ENCODE results near the gene BRMS1.

Gene BRMS1

GRCh38 chr11:66336234-66337102 lies 8.4 kb downstream of the BRMS1 start, which contains the start of gene RIN1:
RIN1 (minus strand) TSS chr11:66336434; CDS start chr11:66336402, 32 bp downstream.
- DNase-seq: peak; percentile 86

GRCh38 chr11:66335531-66336233 lies 9.2 kb downstream of the BRMS1 start:
- DNase-seq: peak; percentile 49

- DNase-seq: no peak
Measured at GRCh38 chr11:66334605-66335442, 10.1 kb downstream of the BRMS1 start.

- DNase-seq: no peak
Measured at GRCh38 chr11:66333896-66334604, 10.9 kb downstream of the BRMS1 start.

- DNase-seq: no peak
Measured at GRCh38 chr11:66333220-66333877, 11.6 kb downstream of the BRMS1 start.

- no peak for DNase-seq
Measured at GRCh38 chr11:66332371-66333219, 12.3 kb downstream of the BRMS1 start.

- DNase-seq: no peak
Measured at GRCh38 chr11:66331542-66332370, 13.1 kb downstream of the BRMS1 start.

- no peak for DNase-seq
Measured at GRCh38 chr11:66330931-66331330, 14.0 kb downstream of the BRMS1 start.

GRCh38 chr11:66329165-66329673 lies 15.7 kb downstream of the BRMS1 start:
- DNase-seq: no peak

- DNase-seq: peak; percentile 84
Measured at GRCh38 chr11:66328302-66329144, 16.4 kb downstream of the BRMS1 start.

GRCh38 chr11:66328031-66328301 lies 16.9 kb downstream of the BRMS1 start:
- no peak for DNase-seq

- peak; percentile 87 for DNase-seq
Measured at GRCh38 chr11:66327171-66328030, 17.5 kb downstream of the BRMS1 start.

GRCh38 chr11:66326261-66327111 lies 18.4 kb downstream of the BRMS1 start:
- peak; percentile 91 for DNase-seq

- DNase-seq: no peak
Measured at GRCh38 chr11:66325263-66325671, 19.6 kb downstream of the BRMS1 start.

GRCh38 chr11:66324664-66325063 lies 20.2 kb downstream of the BRMS1 start:
- peak; percentile 82 for DNase-seq

GRCh38 chr11:66323684-66324083 lies 21.2 kb downstream of the BRMS1 start:
- DNase-seq: no peak
